GM12873 (cell line): ENCODE results near the gene KLKB1.

Experiments used
- CTCF ChIP-seq: IDR thresholded peaks from 2 replicates; pipeline ENCODE4 v1.5.1; 2012; ENCODE audit warnings: low read depth, mild to moderate bottlenecking, moderate library complexity, low read length, control low read depth; ENCODE audit not compliant: insufficient read depth; ENCODE audit errors: missing control alignments

The KLKB1 gene

DNA sequence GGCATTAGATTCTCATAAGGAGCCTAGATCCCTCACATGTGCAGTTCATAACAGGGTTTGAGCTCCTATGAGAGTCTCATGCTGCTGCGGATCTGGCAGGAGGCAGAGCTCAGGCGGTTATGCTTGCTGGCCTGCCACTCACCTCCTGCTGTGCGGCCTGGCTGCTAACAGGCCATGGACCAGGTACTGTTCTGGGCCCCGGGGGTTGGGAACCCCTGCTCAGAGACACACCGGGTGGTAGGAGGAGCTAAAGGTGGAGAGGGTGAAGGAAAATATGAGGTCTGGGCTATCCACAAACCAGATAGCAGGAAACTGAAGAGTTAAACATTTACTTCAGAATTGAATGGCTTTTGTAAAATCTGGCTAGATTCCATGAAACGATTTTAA, 32.8 kb downstream of the KLKB1 start:
- no peak for TF ChIP-seq CTCF

DNA sequence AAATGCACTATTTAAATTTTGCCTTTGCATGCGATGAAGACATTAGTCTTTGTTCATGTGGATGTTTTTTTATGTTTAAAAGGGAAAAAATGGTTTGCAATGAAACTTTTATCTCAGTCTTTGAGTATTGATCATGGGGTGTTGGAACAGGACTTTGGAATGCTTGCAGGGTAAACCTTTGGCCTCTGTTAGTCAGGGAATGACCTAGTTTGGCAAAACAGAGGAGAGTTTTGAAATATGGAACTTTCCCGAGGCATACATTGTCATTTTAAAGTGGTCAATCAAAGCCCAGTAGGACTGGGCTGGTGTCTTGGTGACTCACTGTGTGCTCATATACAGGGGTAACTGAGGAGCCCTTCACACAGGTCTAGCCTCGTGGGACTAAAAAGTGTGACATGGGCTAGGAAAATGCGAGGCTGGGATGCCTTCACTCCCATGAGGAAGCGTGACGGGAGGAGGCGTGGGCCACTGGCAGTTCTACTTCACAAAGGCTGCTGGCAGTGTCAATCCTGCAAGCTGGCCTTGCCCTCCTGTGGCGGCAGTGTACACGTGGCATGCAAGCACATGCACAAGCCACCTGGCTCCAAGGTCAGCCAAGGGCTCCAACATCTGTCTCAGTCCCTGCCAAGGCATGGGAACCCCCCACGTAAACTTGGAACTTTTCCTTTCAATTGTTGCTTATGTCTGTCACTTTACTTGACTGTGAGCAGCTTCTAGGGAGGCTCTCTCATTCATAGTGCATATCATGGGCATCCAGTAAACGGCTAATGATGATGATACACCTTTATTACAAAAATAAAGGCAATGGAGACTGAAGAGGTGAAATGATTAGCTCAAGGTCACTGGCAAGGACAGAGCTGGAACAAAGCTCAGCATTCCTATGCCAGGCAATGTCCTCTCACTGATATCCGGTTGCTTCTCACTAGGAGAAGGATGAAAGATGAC, 33.5 kb downstream of the KLKB1 start:
- TF ChIP-seq CTCF: no peak

DNA sequence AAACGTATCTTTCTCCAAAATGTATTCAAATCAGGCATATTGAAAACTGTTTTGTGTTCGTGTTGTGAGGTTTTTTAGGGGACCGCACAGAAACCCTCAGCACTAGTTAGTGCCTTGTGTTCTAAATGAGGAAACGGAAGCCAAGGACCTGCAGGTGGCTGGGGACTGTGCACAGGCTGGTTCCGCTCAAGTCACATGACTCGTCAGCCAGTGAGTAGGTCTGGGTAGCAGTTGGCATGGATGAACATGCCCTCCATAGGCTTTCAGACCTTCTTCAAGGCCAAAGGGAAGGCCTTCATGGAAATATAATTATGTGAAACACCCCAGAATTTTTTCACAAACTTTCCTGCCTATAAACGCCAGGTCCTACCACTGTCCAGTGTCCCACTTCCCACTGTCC, 37.4 kb downstream of the KLKB1 start:
- no peak for TF ChIP-seq CTCF

- no peak for TF ChIP-seq CTCF
Measured at GRCh38 chr4:186265683-186266652, 38.7 kb downstream of the KLKB1 start, which contains the start of gene F11. TSS of gene F11 (plus strand) at chr4:186266189. CDS start at chr4:186267137, 948 bp downstream.

DNA sequence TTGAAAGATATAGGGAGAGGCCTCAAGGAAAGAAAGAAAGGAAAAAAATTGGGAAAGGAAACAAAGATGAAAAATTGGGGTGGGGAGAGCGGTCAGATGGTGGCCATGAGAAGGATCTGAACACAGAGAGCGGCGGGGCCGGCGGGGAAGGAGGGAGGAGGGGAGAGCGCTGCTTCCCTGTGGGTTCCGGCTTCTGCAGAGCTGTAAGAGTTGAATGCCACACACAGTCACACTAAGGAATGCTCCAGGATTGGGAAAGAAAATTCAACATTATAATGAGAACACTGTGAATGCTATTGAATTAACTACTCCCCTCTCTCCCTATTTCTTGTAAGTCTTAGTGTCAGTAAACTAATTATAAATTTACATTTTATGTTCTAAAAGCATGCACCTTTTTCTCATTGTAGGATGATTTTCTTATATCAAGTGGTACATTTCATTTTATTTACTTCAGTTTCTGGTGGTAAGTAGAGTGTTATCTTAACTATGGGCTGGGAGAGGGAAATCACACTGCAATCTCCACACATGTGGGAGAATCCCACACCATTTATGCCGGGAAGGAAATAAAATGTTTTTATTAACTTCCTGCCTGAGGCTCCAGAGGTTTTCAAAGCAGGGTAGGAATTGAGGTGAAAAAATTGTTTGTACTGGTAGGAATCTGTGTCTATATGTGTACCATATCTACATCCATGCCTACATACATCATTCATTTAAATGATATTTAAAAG, 39.6 kb downstream of the KLKB1 start:
- TF ChIP-seq CTCF: no peak

DNA sequence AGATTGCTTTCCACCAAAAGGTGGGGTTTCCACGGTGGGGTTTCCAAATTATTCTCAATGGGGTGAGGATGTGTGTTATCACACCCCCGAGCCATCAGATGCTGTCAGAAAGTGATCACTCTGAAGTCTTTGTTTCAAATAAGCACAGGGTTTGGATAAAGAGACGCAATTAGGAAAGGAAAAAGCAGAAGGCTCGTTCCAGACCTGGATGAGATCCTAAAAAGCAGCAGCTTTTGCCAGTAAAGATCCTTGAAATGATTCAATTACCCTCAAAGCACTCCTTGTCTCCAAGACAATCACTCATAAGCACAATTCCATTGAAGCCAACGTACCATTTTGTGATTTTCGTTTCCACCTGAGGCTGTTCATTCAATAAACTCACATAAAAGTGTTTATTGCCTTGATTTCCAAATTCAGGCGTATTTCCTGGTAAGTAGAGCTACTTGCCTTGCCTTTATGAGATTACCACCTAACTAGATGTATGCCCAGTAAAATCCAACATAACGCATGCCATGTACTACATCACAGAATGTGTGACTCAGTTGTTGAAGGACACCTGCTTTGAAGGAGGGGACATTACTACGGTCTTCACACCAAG, 43.9 kb downstream of the KLKB1 start:
- TF ChIP-seq CTCF: no peak
